Sigmoid colon (tissue), 3 donors: Measurements from ENCODE around the gene MYBPC3.

Experiments
- CTCF ChIP-seq, 4 experiments: fragments of 450-650 bp in 3 of 4; fragments of 200-600 bp in 1 of 4; IDR thresholded peaks; one replicate each; pipeline ENCODE4 v1.5.1; 2016 to 2019; ENCODE audit warnings: antibody characterized with exemption in 4 of 4, mild to moderate bottlenecking in 3 of 4, moderate library complexity in 2 of 4
- POLR2A ChIP-seq, 2 donors: fragments of 450-650 bp; IDR thresholded peaks; one replicate each; pipeline ENCODE4 v1.6.1; 2016; ENCODE audit warnings: antibody characterized with exemption in 2 of 2, mild to moderate bottlenecking in 2 of 2, moderate library complexity in 2 of 2

- no peak for TF ChIP-seq POLR2A (IDR thresholded peaks at IDR 0.05)
- TF ChIP-seq CTCF (IDR thresholded peaks at IDR 0.05) = no peak
Observed at GRCh38 chr11:47289856-47290255, 62.6 kb downstream of the MYBPC3 start.
